Femur (tissue), 1 donor: ENCODE measurements around the gene PSMG3.

Experiments
- DNase-seq: peaks from one replicate; pipeline ENCODE4 v3.0.0-alpha.2; 2017

Gene PSMG3

DNA sequence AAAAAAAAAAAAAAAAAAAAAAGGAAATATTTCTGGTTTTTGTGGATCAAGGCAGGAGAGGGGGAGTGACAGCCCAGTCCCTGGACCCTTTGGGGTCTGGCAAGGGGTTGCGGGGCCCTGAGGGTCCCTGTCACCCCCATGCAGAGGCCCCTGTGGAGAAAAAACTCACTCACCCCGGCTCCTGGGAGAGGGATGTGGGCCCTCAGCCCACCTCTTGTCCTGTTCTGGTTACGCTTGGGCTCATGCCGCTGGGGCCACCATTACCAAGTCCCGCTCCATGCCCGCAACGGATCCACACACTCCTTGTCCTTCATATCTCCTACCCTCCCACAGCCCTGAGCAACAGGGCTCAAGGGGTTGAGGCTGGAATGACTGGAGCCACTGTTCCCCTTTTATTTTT, 12.8 kb downstream of the PSMG3 start:
- DNase-seq = no peak

DNA sequence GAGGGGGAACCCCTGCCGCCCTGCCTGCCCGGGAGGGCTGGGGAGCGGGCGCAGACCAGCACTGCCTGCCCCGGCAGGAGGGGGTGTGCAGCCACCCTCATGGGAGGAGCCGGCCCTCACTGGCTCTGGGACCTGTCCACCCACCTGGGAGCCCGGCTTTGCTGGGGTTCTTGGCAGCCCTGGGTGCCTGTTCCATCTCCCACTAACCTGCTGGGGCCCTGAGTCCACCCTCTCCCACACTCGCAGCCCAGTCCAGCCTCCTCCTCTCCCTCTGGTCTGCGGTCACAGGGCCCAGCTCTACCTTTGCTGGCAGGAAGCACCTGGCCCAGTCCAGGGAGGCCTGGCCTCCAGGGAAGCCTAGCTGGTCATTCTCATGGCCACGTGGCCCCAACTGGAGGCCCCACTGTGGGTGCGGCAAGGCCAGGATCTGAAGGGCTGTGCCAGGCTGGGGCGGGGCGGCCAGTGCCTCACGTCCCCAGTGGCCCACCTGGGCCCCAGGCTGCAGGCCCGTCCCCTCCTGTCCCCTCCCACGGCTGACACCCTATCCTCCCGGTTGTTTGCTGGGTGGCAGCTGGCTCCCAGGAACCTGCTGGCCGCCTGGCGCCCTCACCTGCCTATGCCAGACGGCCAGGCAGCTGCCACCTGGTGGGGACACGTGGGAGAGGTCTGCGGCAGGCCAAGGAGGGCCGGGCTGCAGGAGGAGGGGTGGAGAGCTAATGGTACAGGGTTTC, 13.9 kb downstream of the PSMG3 start, which contains the start of gene TMEM184A:
Gene TMEM184A (minus strand): TSS at position 393 of the 731 bp plus-strand sequence. CDS start 721 bp downstream, outside the sequence.
- peak; percentile 40 for DNase-seq

DNA sequence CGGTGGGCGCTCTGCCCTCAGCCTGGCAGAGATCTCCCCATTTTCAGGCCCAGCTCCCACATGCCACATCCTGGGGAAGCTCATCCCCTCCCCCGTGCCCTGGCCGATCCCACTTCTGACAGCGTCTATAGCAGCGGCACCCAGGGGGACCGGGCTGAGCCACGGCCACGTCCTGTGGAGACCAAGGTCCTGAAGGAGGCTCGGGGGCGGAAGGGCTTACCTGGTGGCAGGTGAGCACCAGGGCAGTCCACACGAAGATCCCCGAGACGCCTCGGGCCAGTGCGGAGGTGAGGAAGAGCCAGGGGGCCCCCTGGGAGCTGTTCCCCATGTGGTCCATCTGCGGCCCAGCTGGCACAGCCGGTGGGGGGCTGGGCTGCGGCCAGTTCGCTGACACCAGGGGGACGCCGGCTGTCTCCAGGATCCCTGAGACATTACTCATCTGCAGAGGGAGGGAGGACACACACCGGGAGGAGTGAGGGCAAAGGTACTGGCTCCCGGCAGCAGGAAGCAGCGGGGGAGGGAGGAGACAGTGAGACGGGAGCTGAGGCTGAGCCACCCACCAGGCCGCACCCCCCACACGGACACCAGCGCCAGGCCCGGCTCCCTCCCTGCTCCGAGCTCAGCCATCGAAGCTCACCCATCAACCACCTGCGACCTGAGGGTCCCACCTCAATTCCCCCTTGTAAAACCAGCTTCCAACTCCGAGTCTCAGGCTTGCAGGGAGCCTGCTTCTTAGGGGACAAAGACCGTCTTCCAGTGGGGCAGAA, 14.6 kb downstream of the PSMG3 start:
- peak; percentile 50 for DNase-seq

DNA sequence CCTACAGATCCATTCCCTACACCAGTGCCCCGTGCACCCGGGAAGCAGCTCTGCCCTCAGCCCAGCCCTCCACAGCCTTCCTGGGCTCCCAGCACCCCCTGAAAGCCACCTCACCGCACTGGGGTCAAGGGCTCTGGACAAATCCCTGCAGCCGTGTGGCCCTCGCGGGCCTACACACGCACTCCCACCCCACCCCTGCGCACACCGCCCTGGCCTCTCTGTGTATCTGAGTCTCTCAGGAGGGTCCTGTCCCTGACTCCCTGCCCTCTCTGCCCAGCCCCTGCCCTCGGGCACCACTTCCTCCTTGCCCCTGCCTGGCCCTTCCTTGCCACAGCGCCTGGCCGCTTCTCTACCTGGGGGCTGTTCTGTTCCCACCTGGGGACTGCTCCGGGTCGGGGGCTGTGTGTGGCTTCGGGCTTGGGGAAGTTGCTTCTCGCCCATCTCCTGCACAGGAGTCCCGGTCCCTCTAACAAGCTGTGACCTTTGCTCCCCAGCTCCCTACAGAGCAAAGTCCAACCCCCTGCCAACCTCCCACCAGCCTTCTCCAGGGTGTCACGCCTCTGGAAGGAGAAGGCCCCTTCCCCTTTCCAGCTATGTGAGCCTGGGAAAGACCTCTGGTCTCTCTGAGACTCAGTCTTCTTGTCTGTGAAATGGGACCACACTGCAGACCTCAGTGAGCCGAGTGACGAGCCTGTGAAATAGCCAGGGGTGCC, 15.3 kb downstream of the PSMG3 start:
- no peak for DNase-seq

DNA sequence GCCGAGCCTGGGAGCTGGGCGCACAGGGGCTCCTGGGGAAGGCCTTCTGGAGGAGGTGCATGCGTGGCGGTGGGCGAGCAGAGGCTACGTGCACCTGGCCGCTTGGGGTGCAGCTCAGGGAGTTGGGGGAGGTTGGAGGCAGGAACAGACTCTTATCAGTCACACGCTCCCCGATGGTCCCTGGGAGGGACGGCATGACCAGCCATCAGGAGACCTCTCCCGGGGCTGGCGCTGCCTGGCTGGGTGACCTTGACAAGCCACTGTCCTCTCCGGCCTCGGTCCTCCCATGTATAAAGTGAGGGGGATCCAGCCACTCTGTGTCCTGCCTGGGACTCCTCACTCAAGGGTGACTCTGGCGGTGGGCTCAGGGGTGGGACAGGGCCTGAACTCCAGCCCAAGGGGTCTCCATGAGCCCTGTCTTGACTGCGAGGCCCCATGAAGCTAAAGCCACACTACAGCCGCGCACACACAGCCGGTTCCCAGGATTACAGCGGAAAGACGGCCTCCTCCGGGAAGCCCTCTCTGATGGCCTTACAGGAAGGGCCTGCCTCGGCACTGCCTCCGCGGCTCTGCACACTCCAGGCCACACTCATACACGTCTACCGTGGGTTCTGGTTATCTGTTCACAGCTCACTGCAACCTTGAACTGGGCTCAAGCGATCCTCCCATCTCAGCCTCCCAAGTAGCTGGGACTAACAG, 16.2 kb downstream of the PSMG3 start:
- no peak for DNase-seq

DNA sequence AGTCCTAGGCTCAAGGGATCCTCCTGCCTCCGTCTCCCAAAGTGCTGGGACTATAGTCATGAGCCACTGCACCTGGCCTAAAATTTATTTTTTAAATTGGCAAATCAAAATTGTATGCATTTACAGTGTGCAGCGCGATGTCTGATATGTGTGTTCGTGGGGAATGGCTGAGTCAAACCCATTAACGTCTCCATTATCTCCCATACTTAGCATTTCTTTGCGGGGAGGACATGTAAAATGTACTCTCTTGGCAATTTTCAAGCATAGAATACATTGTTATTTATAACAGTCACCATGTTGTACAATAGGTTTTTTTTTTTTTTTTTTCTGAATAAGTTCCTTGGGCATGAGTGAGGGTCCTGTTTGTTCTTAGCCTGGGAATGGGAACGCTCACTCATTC, 17.6 kb downstream of the PSMG3 start:
- no peak for DNase-seq

DNA sequence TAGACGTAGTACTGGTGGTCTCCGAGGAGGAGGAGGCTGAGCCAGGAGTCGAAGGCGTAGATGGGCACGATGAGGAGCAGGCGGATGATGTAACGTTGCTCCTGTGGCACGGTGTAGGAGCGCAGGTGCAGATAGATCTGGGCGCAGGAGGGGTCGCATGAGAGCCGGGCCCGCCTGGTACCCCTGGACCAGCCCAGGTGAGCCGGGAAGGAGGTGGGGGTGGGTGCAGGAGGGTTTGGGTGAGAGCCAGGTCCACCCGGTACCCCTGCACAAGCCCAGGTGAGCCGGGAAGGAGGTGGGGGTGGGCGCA, 19.0 kb downstream of the PSMG3 start:
- no peak for DNase-seq

DNA sequence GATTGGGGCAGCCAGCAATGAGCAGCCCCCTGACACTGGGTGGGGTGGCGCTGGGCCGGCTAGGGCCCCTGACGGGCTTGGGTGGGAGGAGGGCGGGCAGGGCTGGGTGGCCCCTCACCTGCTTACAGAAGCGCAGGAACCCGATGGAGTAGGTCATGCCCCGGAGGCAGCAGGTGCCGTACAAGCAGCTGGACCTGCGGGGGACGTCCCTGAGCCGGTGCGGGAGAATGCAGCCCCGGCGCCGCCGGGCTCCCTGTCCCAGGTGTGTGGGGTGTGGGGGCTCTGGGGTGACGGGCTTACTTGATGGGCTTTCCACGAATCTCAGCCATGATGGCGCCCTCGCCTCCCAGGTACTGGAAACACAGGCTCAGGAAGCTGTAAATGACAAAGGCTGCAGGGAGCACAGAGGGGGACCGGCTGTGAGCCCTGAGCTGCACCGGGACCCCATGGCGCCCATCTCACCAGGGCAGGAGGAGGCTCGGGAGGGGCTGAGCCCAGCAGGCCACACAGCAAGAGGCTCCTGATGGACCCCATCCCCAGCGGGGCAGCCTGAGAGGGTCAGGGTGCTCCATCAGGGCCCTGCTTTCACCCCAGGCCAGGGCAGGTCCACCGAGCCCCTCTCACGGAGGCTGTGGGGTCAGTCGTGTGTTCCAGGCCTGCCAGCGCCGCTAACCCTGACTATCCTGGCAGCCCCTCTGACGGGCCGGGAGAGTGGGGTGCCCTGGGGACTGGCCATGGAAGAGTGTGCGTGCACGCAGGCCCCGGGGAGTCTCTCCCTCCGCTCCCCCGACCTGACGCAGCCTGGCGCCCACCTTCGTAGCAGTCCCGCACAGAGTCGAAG, 19.6 kb downstream of the PSMG3 start:
- no peak for DNase-seq

DNA sequence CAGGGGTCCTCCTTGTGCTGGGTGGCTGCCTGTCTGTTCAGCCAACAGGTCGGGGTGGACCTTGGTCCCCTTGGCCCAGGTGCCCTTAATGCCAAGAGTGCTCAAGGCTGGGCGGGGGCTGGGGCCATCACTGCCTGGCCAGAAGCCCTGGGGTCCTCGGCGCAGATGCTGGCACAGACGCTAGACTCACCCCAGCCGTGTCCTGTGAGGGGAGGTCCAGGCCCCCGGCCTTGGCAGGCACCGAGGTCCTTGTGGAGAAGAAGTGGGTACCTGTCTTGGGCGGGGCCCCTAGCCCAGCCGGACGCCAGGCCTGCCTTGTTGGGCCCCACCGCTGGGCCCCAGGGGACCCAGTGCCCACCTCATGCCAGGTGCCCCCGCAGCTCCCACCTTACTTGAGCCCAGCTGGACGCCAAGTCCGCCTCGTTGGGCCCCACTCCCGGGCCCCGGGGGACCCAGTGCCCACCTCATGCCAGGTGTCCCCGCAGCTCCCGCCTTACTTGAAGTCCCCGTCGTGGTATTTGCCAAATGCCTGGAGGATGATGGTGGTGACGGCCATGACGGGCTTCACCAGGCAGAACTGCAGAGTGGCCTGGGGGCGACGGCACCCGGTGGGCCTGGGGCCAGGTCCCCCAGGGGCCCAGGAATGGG, 20.4 kb downstream of the PSMG3 start:
- no peak for DNase-seq

DNA sequence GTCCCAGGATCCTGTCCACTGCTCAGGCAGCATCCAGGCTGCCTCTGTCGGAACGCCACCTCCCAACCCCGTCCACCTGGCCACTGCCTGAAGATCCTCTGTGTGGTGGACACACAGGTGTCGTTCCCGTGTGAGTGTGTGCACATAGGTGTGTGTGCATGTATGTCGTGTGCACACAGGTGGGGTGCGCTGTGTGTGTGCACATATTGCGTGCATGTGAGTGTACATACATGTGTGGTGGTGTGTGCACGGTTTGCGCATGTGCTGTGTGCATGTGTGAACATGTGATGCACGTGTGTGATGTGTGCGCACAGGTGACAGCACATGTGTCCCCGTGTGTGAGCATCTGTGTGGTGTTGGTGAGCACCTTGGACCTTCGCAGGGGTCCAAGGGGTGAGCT, 20.9 kb downstream of the PSMG3 start:
- no peak for DNase-seq

DNA sequence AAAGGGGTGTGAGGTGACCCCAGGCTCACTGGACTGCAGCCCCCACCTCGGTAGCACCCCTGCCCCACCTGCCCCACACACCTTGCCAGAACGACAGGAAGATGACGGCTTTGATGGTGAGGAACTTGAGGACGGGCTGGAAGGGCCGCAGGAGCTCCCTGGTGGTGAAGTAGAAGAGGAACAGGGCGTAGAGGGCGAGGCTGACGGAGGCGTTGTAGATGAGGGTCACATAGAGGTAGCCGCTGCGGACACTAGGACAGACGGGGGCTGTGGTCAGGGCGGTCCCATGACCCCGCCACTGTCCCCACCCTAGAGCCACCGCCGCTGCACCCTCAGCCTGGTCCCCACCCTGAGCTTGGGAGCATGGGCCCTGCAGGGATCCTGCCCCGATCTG, 21.4 kb downstream of the PSMG3 start:
- no peak for DNase-seq

DNA sequence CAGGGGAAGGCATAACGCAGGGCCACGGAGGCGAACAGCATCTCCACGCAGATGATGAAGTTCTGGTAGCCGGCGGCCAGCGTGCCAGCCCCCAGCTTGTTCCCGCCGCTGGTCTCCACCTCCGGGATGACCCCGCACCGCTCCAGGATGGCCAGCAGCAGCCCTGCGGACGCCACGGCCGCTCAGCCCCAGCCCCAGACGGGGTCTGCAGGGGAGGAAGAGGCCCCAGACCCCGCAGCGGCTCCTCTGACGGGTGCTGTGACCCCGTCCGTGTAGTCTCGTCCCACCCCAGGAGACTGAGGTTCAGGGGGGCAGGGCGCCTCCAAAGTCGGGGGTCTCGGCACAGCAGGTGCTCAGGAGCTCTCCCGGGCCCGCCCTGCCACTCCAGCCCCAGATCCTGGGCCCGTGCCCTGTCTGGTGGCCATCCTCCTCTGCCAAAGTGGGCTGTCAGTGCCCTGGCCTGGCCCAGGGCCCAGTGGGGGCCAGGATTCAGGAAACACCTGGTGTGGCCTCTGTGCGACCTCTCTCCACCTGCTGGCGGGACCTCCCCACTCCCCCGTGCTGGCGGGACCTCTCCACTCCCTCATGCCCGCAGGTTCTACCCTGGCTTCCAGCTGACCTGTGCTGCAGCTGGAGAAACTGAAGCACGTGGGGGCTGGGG, 21.9 kb downstream of the PSMG3 start:
- DNase-seq = no peak

DNA sequence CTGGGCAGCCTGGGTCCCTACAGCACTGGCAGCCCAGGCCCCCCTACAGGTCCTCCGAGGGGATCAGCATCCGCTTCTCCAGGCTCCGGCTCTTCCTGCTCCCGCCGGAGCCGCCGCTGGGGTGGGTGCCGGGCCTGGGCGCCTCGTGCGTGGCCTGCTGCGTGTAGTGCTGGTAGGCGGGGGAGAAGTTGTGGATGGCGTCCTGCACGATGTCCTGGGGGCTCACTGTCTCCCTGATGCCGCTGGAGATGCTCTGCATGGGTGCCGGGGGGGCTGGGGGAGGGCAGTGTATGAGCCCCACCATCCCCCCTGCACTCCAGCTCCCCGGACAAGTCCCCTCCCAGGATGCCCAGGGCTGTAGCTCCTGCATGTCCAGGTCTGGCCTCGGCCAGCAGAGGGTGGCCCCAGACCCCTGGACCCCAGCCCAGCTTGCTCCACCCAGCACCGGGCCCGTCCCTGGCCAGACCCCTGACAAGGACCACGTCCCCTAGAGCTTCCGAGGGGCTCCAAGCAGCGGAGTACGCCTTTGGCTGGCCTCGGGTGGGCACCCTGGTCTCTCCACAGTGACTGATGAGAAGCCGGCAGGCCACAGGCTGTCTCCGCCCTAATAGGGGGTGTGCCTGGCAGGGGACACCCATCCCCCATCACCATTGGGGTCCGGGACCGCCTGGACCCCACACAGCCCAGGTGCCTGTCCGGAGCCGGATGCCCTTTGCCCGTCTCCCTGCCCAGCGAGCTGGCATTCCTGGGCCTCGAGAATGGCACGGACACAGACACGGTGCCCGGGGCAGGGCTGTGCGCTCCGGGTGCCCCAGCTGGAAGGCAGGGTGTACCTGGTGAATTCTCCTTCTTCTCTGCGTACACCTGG, 22.7 kb downstream of the PSMG3 start:
- DNase-seq = no peak

DNA sequence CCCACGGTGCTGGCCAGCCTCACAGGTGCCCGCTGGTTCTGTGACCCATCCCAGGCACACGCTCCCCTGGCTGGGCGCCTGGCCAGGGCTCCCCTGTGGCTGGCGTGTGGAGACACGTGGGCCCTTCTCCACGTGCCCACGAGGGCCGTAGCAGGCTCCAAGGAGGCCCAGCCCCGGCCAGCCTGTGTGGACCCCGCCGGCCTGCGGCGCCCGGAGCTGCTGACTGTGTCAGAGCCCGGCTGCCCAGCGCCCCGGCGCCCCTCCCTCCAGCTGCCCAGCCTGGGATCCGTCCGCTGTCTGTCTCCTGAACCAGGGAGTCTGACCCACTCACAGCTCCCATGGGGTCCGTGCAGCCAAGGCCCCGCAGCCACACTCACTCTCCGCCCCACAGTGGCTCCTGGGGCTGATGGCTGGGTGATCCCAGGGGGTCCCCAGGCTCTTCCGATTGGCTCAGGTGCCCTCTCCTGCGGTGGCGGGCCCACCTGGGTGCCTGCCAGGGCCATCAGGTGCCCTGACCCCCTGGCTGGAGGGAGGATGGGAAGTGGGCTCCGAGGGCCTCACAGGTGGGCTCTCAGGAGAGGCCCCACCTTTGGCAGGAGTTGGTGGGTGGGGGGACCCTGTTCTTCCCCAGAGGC, 23.4 kb downstream of the PSMG3 start:
- no peak for DNase-seq

DNA sequence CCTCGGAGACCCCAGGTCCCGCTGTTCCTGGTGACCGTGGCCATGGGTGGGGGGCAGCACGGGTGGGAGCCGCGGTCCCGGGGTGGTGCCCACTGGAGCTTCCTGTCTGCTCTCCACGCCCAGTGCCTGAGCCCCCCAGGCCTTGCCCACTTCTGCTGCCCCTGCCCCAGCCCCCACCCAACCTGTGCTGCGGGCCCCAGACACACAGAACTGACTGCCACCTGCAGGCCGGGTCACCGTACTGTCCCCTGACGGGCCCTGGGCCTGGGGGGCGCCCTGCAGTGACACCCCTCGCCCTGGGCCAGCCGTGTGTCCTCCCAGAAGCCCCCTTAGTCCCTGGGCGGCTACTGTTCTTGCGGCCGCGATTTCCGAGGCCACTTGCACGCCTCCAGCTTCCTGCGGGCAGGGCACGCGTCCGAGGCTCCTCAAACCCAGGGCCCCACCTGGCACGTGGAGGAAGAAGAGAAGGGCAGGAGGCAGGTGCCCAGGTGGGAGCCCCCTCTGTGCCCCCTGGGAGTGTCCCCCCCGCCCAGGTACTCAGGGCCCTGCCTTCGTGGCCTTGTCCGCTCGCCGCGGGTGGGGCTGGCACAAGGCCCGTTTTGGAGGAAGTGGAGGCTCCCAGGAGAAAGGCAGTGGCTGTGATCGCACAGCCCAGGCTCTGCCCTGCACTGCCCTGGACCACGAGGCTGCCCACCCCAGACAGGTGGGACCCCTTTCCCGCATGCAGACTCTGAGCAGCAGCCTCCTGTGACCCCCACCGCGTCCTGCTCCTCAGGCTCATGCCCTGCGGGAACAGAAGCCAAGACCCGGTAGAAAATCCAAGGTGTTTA, 24.2 kb downstream of the PSMG3 start:
- DNase-seq = no peak

DNA sequence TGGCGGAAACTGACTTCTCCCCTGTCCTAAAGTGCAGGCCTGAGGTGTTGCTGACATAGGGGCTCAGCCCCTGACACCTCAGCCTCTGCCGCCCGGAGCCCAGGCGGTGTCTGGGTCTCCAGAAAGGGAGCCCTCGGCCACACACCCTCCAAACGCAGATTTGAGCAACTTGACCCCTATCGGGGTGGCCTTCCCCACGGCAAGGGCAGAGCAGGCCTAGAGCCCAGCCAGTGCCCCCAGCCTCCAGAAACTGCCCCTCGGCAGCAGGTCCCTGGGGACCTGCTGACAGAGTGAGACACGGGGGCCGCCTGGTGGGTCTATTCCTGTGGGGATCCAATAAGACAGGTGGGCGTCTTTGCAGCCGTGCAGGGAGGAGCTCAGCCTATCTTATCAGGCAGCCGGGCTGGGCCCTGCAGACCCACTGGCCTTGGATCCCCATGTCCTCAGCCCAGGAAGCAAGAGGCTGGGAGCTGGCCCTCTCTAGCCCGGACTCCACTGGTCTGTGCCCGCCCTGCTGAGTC, 24.9 kb downstream of the PSMG3 start:
- DNase-seq = no peak

DNA sequence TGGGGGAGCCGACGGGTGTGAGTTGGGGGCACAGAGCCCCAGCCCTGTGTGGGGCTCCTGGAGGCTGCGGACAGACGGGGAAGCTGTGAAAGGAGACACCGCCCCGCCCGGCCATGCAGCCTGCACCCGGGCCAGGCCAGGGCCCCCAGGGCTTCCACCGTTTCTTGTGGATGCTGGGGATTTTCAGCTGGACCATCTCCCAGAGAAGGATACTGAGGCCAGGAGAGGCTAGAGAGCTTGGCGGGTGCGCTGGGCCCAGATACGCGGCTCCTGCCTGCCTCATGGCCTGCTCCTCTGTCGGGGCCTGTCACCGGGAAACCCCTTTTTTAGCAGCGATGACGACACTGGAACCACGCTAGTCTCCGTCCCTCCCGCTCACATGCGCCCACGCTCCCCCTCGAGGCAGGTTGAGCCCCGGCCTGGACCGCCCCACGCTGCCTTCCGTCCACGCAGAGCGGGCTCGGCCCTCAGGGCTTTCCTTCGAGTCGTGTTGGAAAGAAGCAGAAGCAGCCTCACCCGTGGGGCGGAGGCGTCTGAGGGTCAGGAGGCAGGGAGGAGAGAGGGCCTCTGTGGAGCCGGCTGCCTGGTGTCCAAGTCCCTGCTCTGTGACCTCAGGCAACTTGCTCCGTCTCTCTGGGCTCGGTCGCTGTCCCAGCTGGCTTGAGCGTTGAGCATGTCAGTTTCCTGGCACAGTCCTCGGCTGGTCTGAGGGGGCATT, 25.5 kb downstream of the PSMG3 start:
- peak; percentile 48 for DNase-seq

DNA sequence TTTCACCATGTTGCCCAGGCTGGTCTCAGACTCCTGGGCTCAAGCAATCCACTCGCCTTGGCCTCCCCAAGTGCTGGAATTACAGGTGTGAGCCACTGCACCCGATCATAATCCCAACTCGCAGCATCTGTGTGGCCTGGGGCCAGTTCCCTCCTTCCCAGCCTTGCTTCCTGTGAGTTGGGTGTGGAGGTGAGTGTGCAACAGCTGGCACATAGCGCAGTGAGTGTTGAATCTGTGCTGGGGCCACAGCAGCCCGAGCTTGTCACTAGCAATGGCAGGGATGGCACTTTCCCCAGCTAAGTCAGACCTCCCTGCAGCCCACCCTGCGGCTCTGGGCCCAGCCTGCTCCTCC, 26.0 kb downstream of the PSMG3 start:
- DNase-seq = peak; percentile 21
